Activated naive CD4-positive, alpha-beta T cell (primary cell): ENCODE data around the gene TCEA3.
A peak's percentile ranks its signal among the peaks of the same experiment; 100 is the strongest.
"Not testable (repeated sequence)": the region's sequence is repeated elsewhere in the genome, so short reads cannot be mapped to it uniquely, and the experiment has no call there.

Experiments
- DNase-seq, 4 experiments: peaks; one replicate each; lab custom pipeline; 2025; lab: John Stamatoyannopoulos, UW

TCEA3 gene

GRCh38 chr1:23392125-23392855, 32.3 kb downstream of the TCEA3 start:
- DNase-seq = no peak

GRCh38 chr1:23389837-23390321, 34.7 kb downstream of the TCEA3 start:
- no peak for DNase-seq

- DNase-seq = no peak
Observed at GRCh38 chr1:23387494-23387893, 37.1 kb downstream of the TCEA3 start.

- DNase-seq = no peak
Observed at GRCh38 chr1:23385119-23385621, 39.4 kb downstream of the TCEA3 start.

- DNase-seq = no peak
Observed at GRCh38 chr1:23384312-23385058, 40.1 kb downstream of the TCEA3 start.

GRCh38 chr1:23383577-23384311, 40.8 kb downstream of the TCEA3 start:
- DNase-seq = no peak

- no peak for DNase-seq
Observed at GRCh38 chr1:23381233-23381885, 43.2 kb downstream of the TCEA3 start.

GRCh38 chr1:23380719-23381118, 43.8 kb downstream of the TCEA3 start:
- no peak for DNase-seq

GRCh38 chr1:23380236-23380635, 44.3 kb downstream of the TCEA3 start:
- DNase-seq = not testable (repeated sequence)

GRCh38 chr1:23376890-23377811, 47.4 kb downstream of the TCEA3 start:
- no peak for DNase-seq

- not testable (repeated sequence) for DNase-seq
Observed at GRCh38 chr1:23374079-23374735, 50.3 kb downstream of the TCEA3 start.

- no peak for DNase-seq
Observed at GRCh38 chr1:23371987-23372880, 52.3 kb downstream of the TCEA3 start.

- DNase-seq = no peak
Observed at GRCh38 chr1:23370709-23371584, 53.6 kb downstream of the TCEA3 start.

- no peak for DNase-seq
Observed at GRCh38 chr1:23370330-23370708, 54.2 kb downstream of the TCEA3 start.

GRCh38 chr1:23369335-23370013, 55.1 kb downstream of the TCEA3 start, which contains the start of gene ZNF436:
TSS of gene ZNF436 (minus strand) at chr1:23369836. CDS start at chr1:23368005, 1,831 bp downstream.
- peak in 2 of 4 experiments; percentile 36 to 46 for DNase-seq

GRCh38 chr1:23368562-23369334, 55.8 kb downstream of the TCEA3 start:
- peak; percentile 68 to 80 (median 69) for DNase-seq
